ENCODE data around the gene DENND1A.

DNA sequence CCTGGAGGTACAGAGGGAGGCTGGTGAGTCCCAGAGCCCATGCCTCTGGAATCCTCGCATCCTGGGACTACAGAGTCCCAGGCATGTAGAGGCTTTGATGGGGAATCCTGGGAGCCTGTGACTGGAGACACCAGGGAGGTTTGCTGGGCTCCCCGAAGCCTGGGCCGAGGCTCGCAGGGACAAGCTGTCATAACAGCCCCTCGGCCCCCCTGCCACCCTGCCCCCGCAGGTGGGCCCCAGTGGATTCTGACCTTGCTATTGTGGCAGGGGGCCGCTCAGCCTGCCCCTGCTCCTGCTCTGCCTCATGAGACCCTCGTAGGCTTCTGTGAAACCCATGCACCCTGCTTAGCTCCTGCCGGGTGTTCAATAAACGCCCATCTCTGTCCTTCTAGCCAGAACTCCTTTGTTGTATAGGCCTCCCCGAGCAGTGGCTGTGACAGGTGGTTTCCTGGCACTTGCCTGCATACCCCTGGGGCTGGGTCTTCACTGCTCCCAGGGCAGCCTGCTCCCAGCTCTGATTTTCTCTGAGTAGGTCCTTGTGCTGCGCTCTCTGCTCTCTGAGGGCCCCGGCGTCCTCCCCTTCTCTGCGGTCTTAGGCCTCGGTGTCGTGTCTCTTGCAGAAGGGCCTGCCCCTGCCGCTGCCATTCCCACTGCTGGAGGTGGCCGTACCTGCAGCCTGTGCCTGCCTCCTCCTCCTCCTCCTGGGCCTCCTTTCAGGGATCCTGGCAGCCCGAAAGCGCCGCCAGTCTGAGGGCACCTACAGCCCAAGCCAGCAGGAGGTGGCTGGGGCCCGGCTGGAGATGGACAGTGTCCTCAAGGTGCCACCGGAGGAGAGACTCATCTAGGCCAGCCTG, 553.5 kb downstream of the DENND1A start:
- TF ChIP-seq, protein P1, sequence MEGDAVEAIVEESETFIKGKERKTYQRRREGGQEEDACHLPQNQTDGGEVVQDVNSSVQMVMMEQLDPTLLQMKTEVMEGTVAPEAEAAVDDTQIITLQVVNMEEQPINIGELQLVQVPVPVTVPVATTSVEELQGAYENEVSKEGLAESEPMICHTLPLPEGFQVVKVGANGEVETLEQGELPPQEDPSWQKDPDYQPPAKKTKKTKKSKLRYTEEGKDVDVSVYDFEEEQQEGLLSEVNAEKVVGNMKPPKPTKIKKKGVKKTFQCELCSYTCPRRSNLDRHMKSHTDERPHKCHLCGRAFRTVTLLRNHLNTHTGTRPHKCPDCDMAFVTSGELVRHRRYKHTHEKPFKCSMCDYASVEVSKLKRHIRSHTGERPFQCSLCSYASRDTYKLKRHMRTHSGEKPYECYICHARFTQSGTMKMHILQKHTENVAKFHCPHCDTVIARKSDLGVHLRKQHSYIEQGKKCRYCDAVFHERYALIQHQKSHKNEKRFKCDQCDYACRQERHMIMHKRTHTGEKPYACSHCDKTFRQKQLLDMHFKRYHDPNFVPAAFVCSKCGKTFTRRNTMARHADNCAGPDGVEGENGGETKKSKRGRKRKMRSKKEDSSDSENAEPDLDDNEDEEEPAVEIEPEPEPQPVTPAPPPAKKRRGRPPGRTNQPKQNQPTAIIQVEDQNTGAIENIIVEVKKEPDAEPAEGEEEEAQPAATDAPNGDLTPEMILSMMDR (IDR thresholded peaks at IDR 0.05), result no peak
- TF ChIP-seq POLR2AphosphoS5 (IDR thresholded peaks at IDR 0.05; ENCODE audit: low read depth, low read length) (no peak), TCF7L2 (IDR thresholded peaks at IDR 0.05; ENCODE audit: low read depth, low read length) (no peak)
- TF ChIP-seq, protein P2, sequence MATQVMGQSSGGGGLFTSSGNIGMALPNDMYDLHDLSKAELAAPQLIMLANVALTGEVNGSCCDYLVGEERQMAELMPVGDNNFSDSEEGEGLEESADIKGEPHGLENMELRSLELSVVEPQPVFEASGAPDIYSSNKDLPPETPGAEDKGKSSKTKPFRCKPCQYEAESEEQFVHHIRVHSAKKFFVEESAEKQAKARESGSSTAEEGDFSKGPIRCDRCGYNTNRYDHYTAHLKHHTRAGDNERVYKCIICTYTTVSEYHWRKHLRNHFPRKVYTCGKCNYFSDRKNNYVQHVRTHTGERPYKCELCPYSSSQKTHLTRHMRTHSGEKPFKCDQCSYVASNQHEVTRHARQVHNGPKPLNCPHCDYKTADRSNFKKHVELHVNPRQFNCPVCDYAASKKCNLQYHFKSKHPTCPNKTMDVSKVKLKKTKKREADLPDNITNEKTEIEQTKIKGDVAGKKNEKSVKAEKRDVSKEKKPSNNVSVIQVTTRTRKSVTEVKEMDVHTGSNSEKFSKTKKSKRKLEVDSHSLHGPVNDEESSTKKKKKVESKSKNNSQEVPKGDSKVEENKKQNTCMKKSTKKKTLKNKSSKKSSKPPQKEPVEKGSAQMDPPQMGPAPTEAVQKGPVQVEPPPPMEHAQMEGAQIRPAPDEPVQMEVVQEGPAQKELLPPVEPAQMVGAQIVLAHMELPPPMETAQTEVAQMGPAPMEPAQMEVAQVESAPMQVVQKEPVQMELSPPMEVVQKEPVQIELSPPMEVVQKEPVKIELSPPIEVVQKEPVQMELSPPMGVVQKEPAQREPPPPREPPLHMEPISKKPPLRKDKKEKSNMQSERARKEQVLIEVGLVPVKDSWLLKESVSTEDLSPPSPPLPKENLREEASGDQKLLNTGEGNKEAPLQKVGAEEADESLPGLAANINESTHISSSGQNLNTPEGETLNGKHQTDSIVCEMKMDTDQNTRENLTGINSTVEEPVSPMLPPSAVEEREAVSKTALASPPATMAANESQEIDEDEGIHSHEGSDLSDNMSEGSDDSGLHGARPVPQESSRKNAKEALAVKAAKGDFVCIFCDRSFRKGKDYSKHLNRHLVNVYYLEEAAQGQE (IDR thresholded peaks at IDR 0.05; ENCODE audit: insufficient read depth in 1 of 2, low read depth in 2 of 2, low read length in 1 of 2), result no peak
